Measurements from ENCODE around the gene PHAF1. TPM values are rescaled to one million over a fixed set of nuclear protein-coding genes. Genes with fewer than 3 reads are reported as not detected.
A peak's percentile ranks its signal among the peaks of the same experiment; 100 is the strongest.

PHAF1 gene
- total and polyA plus RNA-seq, 9 of the 15 experiments (the other 6 are each of a cell fraction or from before 2014, with no cell fraction given), result 5.1 to 25.4 (median 13.8) TPM

DNA sequence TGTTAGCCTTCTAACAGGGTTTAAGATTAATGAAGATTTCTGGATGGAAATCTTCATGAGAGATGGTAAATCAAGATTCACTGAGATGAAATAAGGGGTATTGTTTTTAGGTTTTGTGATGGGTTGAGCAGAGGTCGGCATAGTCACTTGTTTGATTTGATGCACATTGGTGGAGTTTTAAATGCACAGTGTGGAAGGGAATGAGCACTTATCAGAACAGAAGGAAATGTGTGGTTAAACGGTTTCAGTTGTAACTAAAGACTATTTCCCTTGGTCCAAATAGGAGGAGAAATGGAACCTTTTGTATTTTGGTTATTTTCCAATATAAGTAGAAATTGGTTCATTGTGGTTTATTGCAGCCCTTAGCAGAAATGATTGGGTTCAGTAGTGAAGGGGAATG is 46.7 kb upstream of the PHAF1 start:
- in situ Hi-C loops (cut with MboI) (no loop called here), intact Hi-C loops (cut with micrococcal nuclease) (no loop called here)
- H3K4me3 ChIP-seq, result no peak overlapping the region
- no peaks in the 10 kb centered on the region for H4K20me1 ChIP-seq (replicated peaks; ENCODE audit: control insufficient read depth, insufficient read depth, low read length)
- H3K4me2 ChIP-seq (ENCODE audit: insufficient read depth, low read length), result no peak overlapping the region
- no peak for FAIRE-seq
- TF ChIP-seq TFAM (CRISPR knock-in tag; conservative IDR thresholded peaks at IDR 0.05) (no peak), SMAD3 (CRISPR knock-in tag; conservative IDR thresholded peaks at IDR 0.05) (no peak), TSC22D4 (tag; IDR thresholded peaks at IDR 0.05) (no peak), DNMT1 (IDR thresholded peaks at IDR 0.05) (no peak), DDX20 (tag; IDR thresholded peaks at IDR 0.05; ENCODE audit: low read depth) (no peak)
- TF ChIP-seq, protein P1, sequence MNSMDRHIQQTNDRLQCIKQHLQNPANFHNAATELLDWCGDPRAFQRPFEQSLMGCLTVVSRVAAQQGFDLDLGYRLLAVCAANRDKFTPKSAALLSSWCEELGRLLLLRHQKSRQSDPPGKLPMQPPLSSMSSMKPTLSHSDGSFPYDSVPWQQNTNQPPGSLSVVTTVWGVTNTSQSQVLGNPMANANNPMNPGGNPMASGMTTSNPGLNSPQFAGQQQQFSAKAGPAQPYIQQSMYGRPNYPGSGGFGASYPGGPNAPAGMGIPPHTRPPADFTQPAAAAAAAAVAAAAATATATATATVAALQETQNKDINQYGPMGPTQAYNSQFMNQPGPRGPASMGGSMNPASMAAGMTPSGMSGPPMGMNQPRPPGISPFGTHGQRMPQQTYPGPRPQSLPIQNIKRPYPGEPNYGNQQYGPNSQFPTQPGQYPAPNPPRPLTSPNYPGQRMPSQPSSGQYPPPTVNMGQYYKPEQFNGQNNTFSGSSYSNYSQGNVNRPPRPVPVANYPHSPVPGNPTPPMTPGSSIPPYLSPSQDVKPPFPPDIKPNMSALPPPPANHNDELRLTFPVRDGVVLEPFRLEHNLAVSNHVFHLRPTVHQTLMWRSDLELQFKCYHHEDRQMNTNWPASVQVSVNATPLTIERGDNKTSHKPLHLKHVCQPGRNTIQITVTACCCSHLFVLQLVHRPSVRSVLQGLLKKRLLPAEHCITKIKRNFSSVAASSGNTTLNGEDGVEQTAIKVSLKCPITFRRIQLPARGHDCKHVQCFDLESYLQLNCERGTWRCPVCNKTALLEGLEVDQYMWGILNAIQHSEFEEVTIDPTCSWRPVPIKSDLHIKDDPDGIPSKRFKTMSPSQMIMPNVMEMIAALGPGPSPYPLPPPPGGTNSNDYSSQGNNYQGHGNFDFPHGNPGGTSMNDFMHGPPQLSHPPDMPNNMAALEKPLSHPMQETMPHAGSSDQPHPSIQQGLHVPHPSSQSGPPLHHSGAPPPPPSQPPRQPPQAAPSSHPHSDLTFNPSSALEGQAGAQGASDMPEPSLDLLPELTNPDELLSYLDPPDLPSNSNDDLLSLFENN (IDR thresholded peaks at IDR 0.05; ENCODE audit: low read depth in 2 of 2, low read length in 2 of 2), result no peak
- TF ChIP-seq, protein P2, sequence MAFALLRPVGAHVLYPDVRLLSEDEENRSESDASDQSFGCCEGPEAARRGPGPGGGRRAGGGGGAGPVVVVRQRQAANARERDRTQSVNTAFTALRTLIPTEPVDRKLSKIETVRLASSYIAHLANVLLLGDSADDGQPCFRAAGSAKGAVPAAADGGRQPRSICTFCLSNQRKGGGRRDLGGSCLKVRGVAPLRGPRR (CRISPR knock-in tag; IDR thresholded peaks at IDR 0.05), result no peak
- H3K36me3 ChIP-seq (ENCODE audit: control insufficient read depth, insufficient read depth, low read length), result peaks cover 19% of the 10 kb centered on the region
- no peaks in the 10 kb centered on the region for H3K9me3 ChIP-seq (replicated peaks; ENCODE audit: control insufficient read depth, insufficient read depth, low read depth, low read length)
- H3K9me1 ChIP-seq (ENCODE audit: control insufficient read depth, insufficient read depth, low read length), result no peaks in the 10 kb centered on the region
- no peak overlapping the region for H3K9ac ChIP-seq (ENCODE audit: insufficient read depth in 1 of 2, low read depth in 2 of 2, low read length in 2 of 2)
- peaks cover 27% of the 10 kb centered on the region for H3K79me2 ChIP-seq (ENCODE audit: control insufficient read depth, insufficient read depth, low read length)
- no peak for DNase-seq (ENCODE audit: extremely low read depth in 1 of 4, low spot score in 3 of 4)
- POLR2A ChIA-PET, result interaction anchor here (0.6 to 1.2 kb wide), 2 partner anchors 16 to 102 kb away, joined by 3 read pairs; partner anchors contain the start of gene CES3
- ATAC-seq, result peak; percentile 39; the same call in 1 of the 3 replicates
- H3K4me1 ChIP-seq (replicated peaks in 1 of 2; ENCODE audit: control insufficient read depth in 2 of 2, insufficient read depth in 2 of 2, low read length in 2 of 2), result peaks cover 0 to 8% of the 10 kb centered on the region in 2 experiments; a peak in 2 of 5 replicates
- no peaks in the 10 kb centered on the region for H3K27me3 ChIP-seq (ENCODE audit: control insufficient read depth in 2 of 2, insufficient read depth in 2 of 2, low read length in 2 of 2)
- 22% methylated on average over 2 of the region's 2 CpGs for WGBS (ENCODE audit: insufficient coverage, low coverage, missing lambda C conversion rate)
- H3K27ac ChIP-seq (ENCODE audit: extremely low read depth, low read depth, low read length), result no peak overlapping the region
- BruUV-seq (replicated peaks), result no TSS peak
- CTCF ChIA-PET (ENCODE audit: low intra/inter-chr PET ratio), result no interaction called here
- no peak overlapping the region for H2AFZ ChIP-seq (ENCODE audit: low read depth, low read length)

All from K562 (cell line).